Endothelial cell of umbilical vein (primary cell): ENCODE measurements around the gene PKD1. TPM values are rescaled to one million over a fixed set of nuclear protein-coding genes. Genes with fewer than 3 reads are reported as not detected.

ENCODE experiments used
- BruUV-seq: library from RNA; stranded (reverse); fragments of 400-500 nt; replicated peaks from 2 replicates; lab custom pipeline; 2021; lab: Mats Ljungman, UMichigan
- CTCF ChIA-PET: fragments of 300-600, 350-600 bp; sonication (Branson Sonifier 250); formaldehyde crosslinking; loops from one replicate; lab custom pipeline; 2021; ENCODE audit warnings: antibody characterized with exemption, inconsistent platforms; lab: Charles Lee
- POLR2A ChIA-PET: fragments of 300-600, 350-600 bp; sonication (Branson Sonifier 250); formaldehyde crosslinking; loops from one replicate; lab custom pipeline; 2021; ENCODE audit warnings: antibody characterized with exemption, inconsistent platforms; lab: Charles Lee
- DNase-seq: peaks from one replicate; pipeline ENCODE4 v3.0.0-alpha.2; 2011; ENCODE audit warnings: low read depth, low spot score
- FAIRE-seq: peaks from 2 replicates; lab custom pipeline; 2011; peaks lifted over from hg19 to GRCh38; lab: Jason Lieb, UNC
- H2AFZ ChIP-seq: 2 replicates; pipeline ENCODE4 v1.6.0; 2012; ENCODE audit warnings: low read depth, low read length, control low read depth, inconsistent platforms
- H3K27ac ChIP-seq: 2 replicates; pipeline ENCODE4 v1.5.1; 2011; ENCODE audit warnings: low read depth, mild to moderate bottlenecking, control low read depth, low read length, moderate library complexity; ENCODE audit not compliant: insufficient read depth
- H3K27me3 ChIP-seq, 2 experiments: 2 replicates each; pipeline versions ENCODE4 v1.6.0 to v1.6.1; 2011; ENCODE audit warnings: low read length in 2 of 2, mixed read lengths in 1 of 2; ENCODE audit not compliant: control insufficient read depth in 2 of 2, insufficient read depth in 2 of 2
- H3K36me3 ChIP-seq, 2 experiments: 2 replicates in 1 of 2; 3 replicates in 1 of 2; pipeline ENCODE4 v1.5.1; 2011; ENCODE audit warnings: low read length in 2 of 2, mild to moderate bottlenecking in 1 of 2, moderate library complexity in 1 of 2; ENCODE audit not compliant: control insufficient read depth in 2 of 2, insufficient read depth in 2 of 2; ENCODE audit errors: extremely low read depth in 1 of 2
- H3K4me1 ChIP-seq: 3 replicates; pipeline ENCODE4 v1.5.1; 2011; ENCODE audit warnings: mild to moderate bottlenecking, low read length; ENCODE audit not compliant: control insufficient read depth, insufficient read depth; ENCODE audit errors: extremely low read depth
- H3K4me2 ChIP-seq: 2 replicates; pipeline ENCODE4 v1.6.1; 2011; ENCODE audit warnings: low read length, control low read depth, mixed read lengths; ENCODE audit not compliant: insufficient read depth
- H3K4me3 ChIP-seq, 3 experiments: fragments of 200-600 bp in 1 of 3; sonication (generic), shearing (Covaris generic) in 1 of 3; replicated peaks in 1 of 3; 2 replicates each; pipeline ENCODE4 v1.5.1; 2011 to 2016; ENCODE audit warnings: control low read depth in 3 of 3, low read length in 3 of 3, mild to moderate bottlenecking in 2 of 3, inconsistent platforms in 1 of 3, low read depth in 1 of 3, moderate library complexity in 1 of 3; ENCODE audit not compliant: insufficient read depth in 1 of 3
- H3K79me2 ChIP-seq: 2 replicates; pipeline ENCODE4 v1.6.0; 2012; ENCODE audit warnings: low read length, inconsistent platforms; ENCODE audit not compliant: control insufficient read depth, insufficient read depth
- H3K9ac ChIP-seq: replicated peaks from 2 replicates; pipeline ENCODE3; 2011; ENCODE audit warnings: low read length, control low read depth; ENCODE audit not compliant: insufficient read depth; ENCODE audit errors: extremely low read depth
- H3K9me1 ChIP-seq: replicated peaks from 3 replicates; pipeline ENCODE4 v1.6.0; 2011; ENCODE audit warnings: mild to moderate bottlenecking, low read length; ENCODE audit not compliant: control insufficient read depth, insufficient read depth; ENCODE audit errors: extremely low read depth
- H3K9me3 ChIP-seq: replicated peaks from 2 replicates; pipeline ENCODE4 v1.5.1; 2012; ENCODE audit warnings: low read length, inconsistent platforms; ENCODE audit not compliant: control insufficient read depth, insufficient read depth
- H4K20me1 ChIP-seq: replicated peaks from 2 replicates; pipeline ENCODE3; 2011; ENCODE audit warnings: mild to moderate bottlenecking, low read length; ENCODE audit not compliant: control insufficient read depth, insufficient read depth; ENCODE audit errors: extremely low read depth
- CTCF ChIP-seq, 2 donors: IDR thresholded peaks; 1 replicate in 1 of 2; 2 replicates in 1 of 2; pipeline ENCODE4 v1.5.1; 2011; ENCODE audit warnings: low read length in 2 of 2, mild to moderate bottlenecking in 2 of 2, moderate library complexity in 2 of 2, control low read depth in 1 of 2, inconsistent platforms in 1 of 2, low read depth in 1 of 2; ENCODE audit not compliant: insufficient read depth in 1 of 2; ENCODE audit errors: extremely low read depth in 1 of 2
- EZH2 ChIP-seq: IDR thresholded peaks from 2 replicates; pipeline ENCODE4 v1.6.1; 2012; ENCODE audit warnings: borderline replicate concordance, low read depth, mild to moderate bottlenecking, moderate library complexity, low read length, inconsistent platforms; ENCODE audit not compliant: severe bottlenecking
- FOS ChIP-seq: IDR thresholded peaks from 2 replicates; pipeline ENCODE4 v1.6.1; 2011; ENCODE audit warnings: mild to moderate bottlenecking, low read length, moderate library complexity, borderline replicate concordance; ENCODE audit not compliant: insufficient read depth
- GATA2 ChIP-seq: IDR thresholded peaks from 2 replicates; pipeline ENCODE4 v1.7.0; 2011; ENCODE audit warnings: low read depth, mild to moderate bottlenecking, moderate library complexity, mixed read lengths, low read length; ENCODE audit not compliant: insufficient read length, insufficient read depth
- JUN ChIP-seq: IDR thresholded peaks from 2 replicates; pipeline ENCODE4 v1.6.1; 2011; ENCODE audit warnings: borderline replicate concordance, low read depth; ENCODE audit not compliant: insufficient read length, insufficient read depth
- MAX ChIP-seq: IDR thresholded peaks from 2 replicates; pipeline ENCODE4 v1.6.1; 2011; ENCODE audit not compliant: insufficient read depth, insufficient read length
- MYC ChIP-seq: IDR thresholded peaks from one replicate; pipeline ENCODE4 v1.6.1; 2011; ENCODE audit warnings: mild to moderate bottlenecking, low read depth, low read length
- POLR2A ChIP-seq: IDR thresholded peaks from 2 replicates; pipeline ENCODE4 v1.6.1; 2012; ENCODE audit warnings: low read depth, mild to moderate bottlenecking, control low read depth, low read length
- POLR2AphosphoS5 ChIP-seq: IDR thresholded peaks from 2 replicates; pipeline ENCODE4 v1.6.1; 2012; ENCODE audit warnings: low read depth, mild to moderate bottlenecking, control low read depth, low read length, moderate library complexity; ENCODE audit not compliant: insufficient read depth
- dilution Hi-C: fragments of 300-500 bp; cut with MboI; formaldehyde crosslinking; loops from one replicate; pipeline ENCODE4 v1.15.0; 2019; ENCODE audit warnings: low sequenced_read_pairs; ENCODE audit not compliant: extremely low pct_ligation_motif_present
- intact Hi-C: fragments of 100-400 bp; cut with micrococcal nuclease; formaldehyde crosslinking; loops from one replicate; pipeline ENCODE4 v1.10.0; 2022
- polyA plus RNA-seq, 4 experiments: library from polyadenylated mRNA; depleted of rRNA in 3 of 4; stranded (reverse) in 3 of 4; unstranded in 1 of 4; fragments of >200 nt; gene quantifications; 2 replicates each; pipeline versions ENCODE4 v1.2.1 to v1.2.3, GENCODE V29; 2011 to 2012; ENCODE audit warnings: missing spikeins in 1 of 4
- total RNA-seq: library from RNA; stranded (reverse); gene quantifications from 2 replicates; pipeline ENCODE4 v1.2.3, GENCODE V29; 2021

The PKD1 gene
- total and polyA plus RNA-seq, 2 donors (not counting 3 experiments of a cell fraction or from before 2014, with no cell fraction given), result 52.5 to 102 TPM

- peak; percentile 20 for DNase-seq
- ChIA-PET CTCF (interaction anchor here (0.8 to 2.5 kb wide), 9 partner anchors 9 to 151 kb away, joined by 3 to 14 read pairs (median 9); partner anchors contain the start of gene ECI1), POLR2A (interaction anchor here (0.6 to 2.4 kb wide), 21 partner anchors 9 to 366 kb away, joined by 3 to 32 read pairs (median 7); partner anchors contain the start of genes AMDHD2, ECI1, MLST8 and NTHL1)
- Histone ChIP-seq H3K9me3 (no peaks in the 10 kb centered on the region), H3K79me2 (peaks cover 77% of the 10 kb centered on the region), H2AFZ (no peak overlapping the region), H3K9me1 (no peaks in the 10 kb centered on the region), H3K4me2 (peak overlapping the region; percentile 75), H3K36me3 (peaks cover 2 to 7% of the 10 kb centered on the region in 2 experiments), H3K27ac (peak overlapping the region; percentile 44), H3K4me3 (peak overlapping the region; percentile 65 to 96 (median 84)), H4K20me1 (no peaks in the 10 kb centered on the region), H3K27me3 (no peaks in the 10 kb centered on the region), H3K9ac (peak overlapping the region; percentile 83), H3K4me1 (peaks cover 38% of the 10 kb centered on the region)
- dilution Hi-C loops, result loop anchor here (25.0 kb wide), 1 partner anchor 117 kb away; the partner anchor contains the start of genes NHERF2, NTHL1 and TSC2
- TF ChIP-seq EZH2 (no peak), POLR2AphosphoS5 (no peak), MYC (no peak), FOS (no peak), JUN (no peak), MAX (no peak), GATA2 (no peak), POLR2A (no peak), CTCF (IDR thresholded peaks at IDR 0.05; ENCODE audit: extremely low read depth in 1 of 2, insufficient read depth in 1 of 2, low read depth in 1 of 2, low read length in 2 of 2) (no peak)
- TSS peak; percentile 84 for BruUV-seq
- intact Hi-C loops, result loop anchor here (1.0 to 5.0 kb wide), 8 partner anchors 16 to 292 kb away; partner anchors contain the start of genes E4F1, ECI1, MLST8 and NTHL1
- FAIRE-seq, result peak; percentile 78
These were observed 18.9 kb upstream of the PKD1 start for GRCh38 chr16:2154533-2155090.
